A673 (cell line): ENCODE data around the gene SMAD3.

Source experiments
- EZH2 ChIP-seq: fragments of 200-600 bp; sonication (generic); IDR thresholded peaks from 2 replicates; pipeline ENCODE4 v1.6.1; 2017; ENCODE audit warnings: borderline replicate concordance, low read depth, mild to moderate bottlenecking, mixed read lengths, antibody characterized with exemption, low read length; ENCODE audit not compliant: poor library complexity, severe bottlenecking
- TF ChIP-seq, protein P1 (sequence below): fragments of 300-800, 200-600 bp; sonication (generic); conservative IDR thresholded peaks from 2 replicates; pipeline ENCODE4 v1.5.1; 2017; ENCODE audit warnings: low read depth, mild to moderate bottlenecking, antibody characterized with exemption, low read length, moderate library complexity, mixed read lengths

DNA sequence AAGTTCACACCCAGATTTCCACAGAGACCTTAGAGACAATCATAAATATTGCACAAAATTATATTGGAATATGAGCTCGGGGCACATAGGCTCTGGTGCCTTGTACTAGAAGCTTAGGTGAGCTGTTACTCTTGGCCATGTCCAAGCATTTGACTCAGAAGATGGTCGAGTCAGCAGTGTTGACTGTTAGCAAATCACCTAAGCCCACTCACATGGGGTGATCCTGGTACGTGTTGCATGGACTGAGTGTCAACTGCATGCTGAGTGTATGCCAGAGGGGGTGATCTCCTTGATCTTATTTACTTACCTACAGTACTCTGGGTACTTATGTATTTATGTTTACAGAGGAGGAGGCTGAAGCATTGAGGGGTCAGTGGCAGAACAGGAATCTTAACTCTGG, 14.0 kb downstream of the SMAD3 start:
- TF ChIP-seq, protein P1, sequence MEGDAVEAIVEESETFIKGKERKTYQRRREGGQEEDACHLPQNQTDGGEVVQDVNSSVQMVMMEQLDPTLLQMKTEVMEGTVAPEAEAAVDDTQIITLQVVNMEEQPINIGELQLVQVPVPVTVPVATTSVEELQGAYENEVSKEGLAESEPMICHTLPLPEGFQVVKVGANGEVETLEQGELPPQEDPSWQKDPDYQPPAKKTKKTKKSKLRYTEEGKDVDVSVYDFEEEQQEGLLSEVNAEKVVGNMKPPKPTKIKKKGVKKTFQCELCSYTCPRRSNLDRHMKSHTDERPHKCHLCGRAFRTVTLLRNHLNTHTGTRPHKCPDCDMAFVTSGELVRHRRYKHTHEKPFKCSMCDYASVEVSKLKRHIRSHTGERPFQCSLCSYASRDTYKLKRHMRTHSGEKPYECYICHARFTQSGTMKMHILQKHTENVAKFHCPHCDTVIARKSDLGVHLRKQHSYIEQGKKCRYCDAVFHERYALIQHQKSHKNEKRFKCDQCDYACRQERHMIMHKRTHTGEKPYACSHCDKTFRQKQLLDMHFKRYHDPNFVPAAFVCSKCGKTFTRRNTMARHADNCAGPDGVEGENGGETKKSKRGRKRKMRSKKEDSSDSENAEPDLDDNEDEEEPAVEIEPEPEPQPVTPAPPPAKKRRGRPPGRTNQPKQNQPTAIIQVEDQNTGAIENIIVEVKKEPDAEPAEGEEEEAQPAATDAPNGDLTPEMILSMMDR, result no peak
- TF ChIP-seq EZH2, result no peak
